GM13976 (cell line): ENCODE results near the gene PPP2R5E.

Experiments used
- DNase-seq: peaks from one replicate; pipeline ENCODE4 v3.0.0; 2012; ENCODE audit warnings: low spot score
- CTCF ChIP-seq: IDR thresholded peaks from 2 replicates; pipeline ENCODE4 v1.5.1; 2012; ENCODE audit warnings: borderline replicate concordance, mild to moderate bottlenecking; ENCODE audit not compliant: insufficient read depth; ENCODE audit errors: extremely low read depth, missing control alignments, control extremely low read depth
- in situ Hi-C: fragments of 300-500 bp; cut with MboI; formaldehyde crosslinking; loops from one replicate; pipeline ENCODE4 v1.12.0; 2022; ENCODE audit warnings: low sequenced_read_pairs, mixed read lengths, inconsistent platforms; ENCODE audit not compliant: unreplicated experiment

The PPP2R5E gene

GRCh38 chr14:63544591-63545299 is 1.6 kb upstream of the PPP2R5E start:
- no peak for DNase-seq
- peak; percentile 59 for TF ChIP-seq CTCF
- in situ Hi-C loops: no loop called here

GRCh38 chr14:63543826-63544406 is 739 bp upstream of the PPP2R5E start:
- TF ChIP-seq CTCF: no peak
- DNase-seq: no peak

GRCh38 chr14:63542231-63542999 is 762 bp downstream of the PPP2R5E start:
- in situ Hi-C loops: no loop called here
- TF ChIP-seq CTCF: no peak
- DNase-seq: no peak

More at GRCh38 chr14:63543826-63544406, 739 bp upstream of the PPP2R5E start:
- in situ Hi-C loops: no loop called here

- in situ Hi-C loops: no loop called here
- no peak for TF ChIP-seq CTCF
- DNase-seq: no peak
Observed at GRCh38 chr14:63535918-63536317, 7.3 kb downstream of the PPP2R5E start.

- no peak for DNase-seq
- in situ Hi-C loops: no loop called here
- TF ChIP-seq CTCF: no peak
Observed at GRCh38 chr14:63533474-63533873, 9.7 kb downstream of the PPP2R5E start.

GRCh38 chr14:63524537-63525155 is 18.5 kb downstream of the PPP2R5E start:
- TF ChIP-seq CTCF: no peak
- DNase-seq: no peak
- in situ Hi-C loops: no loop called here
